SK-N-SH treated with all-trans-retinoic acid at 6 μM for 48 hours (cell line): Measurements from ENCODE around the gene XPR1.

Experiments used
- ATAC-seq: fragments of 200-7000 bp; cut with Tn5 transposase; 3 replicates; pipeline ENCODE4 v1.9.1; 2020; ENCODE audit warnings: mild to moderate bottlenecking, moderate library complexity
- ARNTL ChIP-seq: fragments of 450-650 bp; formaldehyde crosslinking; IDR thresholded peaks from 2 replicates; pipeline ENCODE4 v1.5.0; 2020; ENCODE audit warnings: low read depth, mild to moderate bottlenecking, moderate library complexity, borderline replicate concordance
- BACH2 ChIP-seq: fragments of 250-450 bp; sonication (Bioruptor Pico); IDR thresholded peaks from 2 replicates; pipeline ENCODE4 v1.9.0; 2021; ENCODE audit warnings: mild to moderate bottlenecking, borderline replicate concordance
- CREB5 ChIP-seq: fragments of 250-450 bp; sonication (Bioruptor Pico); IDR thresholded peaks from 2 replicates; pipeline ENCODE4 v1.5.1; 2020; ENCODE audit warnings: low read depth, mild to moderate bottlenecking, moderate library complexity
- CSDC2 ChIP-seq: fragments of 250-450 bp; sonication (Bioruptor Pico); IDR thresholded peaks from 2 replicates; pipeline ENCODE4 v1.5.0; 2020; ENCODE audit warnings: mild to moderate bottlenecking, moderate library complexity
- ESRRG ChIP-seq: fragments of 250-450 bp; sonication (Bioruptor Pico); IDR thresholded peaks from 2 replicates; pipeline ENCODE4 v1.6.1; 2021; ENCODE audit warnings: mild to moderate bottlenecking
- GLIS3 ChIP-seq: fragments of 250-450 bp; sonication (Bioruptor Pico); IDR thresholded peaks from 2 replicates; pipeline ENCODE4 v1.5.0; 2020; ENCODE audit warnings: mild to moderate bottlenecking, moderate library complexity
- ISL1 ChIP-seq: fragments of 250-450 bp; sonication (Bioruptor Pico); IDR thresholded peaks from 2 replicates; pipeline ENCODE4 v2.1.2; 2022; ENCODE audit warnings: mild to moderate bottlenecking, moderate library complexity
- OSR1 ChIP-seq: fragments of 250-450 bp; sonication (Bioruptor Pico); IDR thresholded peaks from 2 replicates; pipeline ENCODE4 v1.8.0; 2022; ENCODE audit warnings: moderate library complexity, mild to moderate bottlenecking, inconsistent platforms
- POU6F1 ChIP-seq: fragments of 250-450 bp; sonication (Bioruptor Pico); IDR thresholded peaks from 2 replicates; pipeline ENCODE4 v1.8.0; 2021; ENCODE audit warnings: low read depth, mild to moderate bottlenecking, moderate library complexity, borderline replicate concordance
- PPARA ChIP-seq: fragments of 250-450 bp; sonication (Bioruptor Pico); IDR thresholded peaks from 2 replicates; pipeline ENCODE4 v1.5.0; 2020; ENCODE audit warnings: mild to moderate bottlenecking, borderline replicate concordance
- RARB ChIP-seq: fragments of 250-450 bp; sonication (Bioruptor Pico); IDR thresholded peaks from 2 replicates; pipeline ENCODE4 v1.8.0; 2021; ENCODE audit warnings: mild to moderate bottlenecking, moderate library complexity
- SNAI2 ChIP-seq: fragments of 250-450 bp; sonication (Bioruptor Pico); IDR thresholded peaks from 2 replicates; pipeline ENCODE4 v1.5.0; 2020; ENCODE audit warnings: mild to moderate bottlenecking, moderate library complexity
- TCF4 ChIP-seq: fragments of 250-450 bp; sonication (Bioruptor Pico); IDR thresholded peaks from 2 replicates; pipeline ENCODE4 v1.8.0; 2021; ENCODE audit warnings: mild to moderate bottlenecking, moderate library complexity, borderline replicate concordance
- TOX ChIP-seq: fragments of 250-450 bp; sonication (Bioruptor Pico); IDR thresholded peaks from 2 replicates; pipeline ENCODE4 v1.8.0; 2021; ENCODE audit warnings: mild to moderate bottlenecking, moderate library complexity, borderline replicate concordance
- TSHZ2 ChIP-seq: fragments of 250-450 bp; sonication (Bioruptor Pico); IDR thresholded peaks from 2 replicates; pipeline ENCODE4 v1.5.0; 2020; ENCODE audit warnings: mild to moderate bottlenecking, moderate library complexity
- ZC3H10 ChIP-seq: fragments of 250-450 bp; sonication (Bioruptor Pico); IDR thresholded peaks from 2 replicates; pipeline ENCODE4 v1.5.1; 2021; ENCODE audit warnings: mild to moderate bottlenecking, moderate library complexity
- ZFP30 ChIP-seq: fragments of 450-650 bp; formaldehyde crosslinking; IDR thresholded peaks from 2 replicates; pipeline ENCODE4 v1.5.0; 2022; ENCODE audit warnings: mild to moderate bottlenecking, moderate library complexity
- ZNF565 ChIP-seq: fragments of 450-650 bp; formaldehyde crosslinking; conservative IDR thresholded peaks from 2 replicates; pipeline ENCODE4 v1.5.0; 2020; ENCODE audit warnings: low read depth, mild to moderate bottlenecking, moderate library complexity
- ZNF70 ChIP-seq: fragments of 450-650 bp; formaldehyde crosslinking; IDR thresholded peaks from 2 replicates; pipeline ENCODE4 v1.5.0; 2020; ENCODE audit warnings: mild to moderate bottlenecking, moderate library complexity
- TF ChIP-seq, protein P1 (sequence below): fragments of 250-450 bp; sonication (Bioruptor Pico); IDR thresholded peaks from 2 replicates; pipeline ENCODE4 v1.8.0; 2020; ENCODE audit warnings: mild to moderate bottlenecking, moderate library complexity, borderline replicate concordance
- TF ChIP-seq, protein P2 (sequence below): fragments of 250-450 bp; sonication (Bioruptor Pico); IDR thresholded peaks from 2 replicates; pipeline ENCODE4 v1.5.1; 2021; ENCODE audit warnings: mild to moderate bottlenecking, moderate library complexity

XPR1 gene

DNA sequence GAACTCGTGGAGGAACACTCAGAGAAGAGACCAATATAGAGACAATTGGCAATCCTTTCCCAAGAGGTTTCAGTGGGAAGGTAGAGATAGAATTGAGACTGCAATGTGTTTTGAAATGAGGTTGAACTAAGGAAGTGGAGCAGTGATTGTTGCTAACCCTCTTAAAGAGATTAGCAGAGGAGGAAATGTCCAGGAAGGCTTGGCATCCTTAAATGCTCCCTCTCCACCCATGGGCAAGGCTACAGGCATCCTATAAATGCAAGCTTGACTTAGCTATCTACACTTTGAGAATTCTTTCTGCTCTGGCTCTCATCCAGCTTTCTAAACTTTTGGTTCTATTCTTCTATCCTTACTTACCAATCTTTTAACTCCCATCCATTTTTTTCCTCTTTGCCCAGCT is 30.3 kb upstream of the XPR1 start:
- ATAC-seq = no peak
- TF ChIP-seq ZNF565 (CRISPR knock-in tag) = no peak
- TF ChIP-seq, protein P1, sequence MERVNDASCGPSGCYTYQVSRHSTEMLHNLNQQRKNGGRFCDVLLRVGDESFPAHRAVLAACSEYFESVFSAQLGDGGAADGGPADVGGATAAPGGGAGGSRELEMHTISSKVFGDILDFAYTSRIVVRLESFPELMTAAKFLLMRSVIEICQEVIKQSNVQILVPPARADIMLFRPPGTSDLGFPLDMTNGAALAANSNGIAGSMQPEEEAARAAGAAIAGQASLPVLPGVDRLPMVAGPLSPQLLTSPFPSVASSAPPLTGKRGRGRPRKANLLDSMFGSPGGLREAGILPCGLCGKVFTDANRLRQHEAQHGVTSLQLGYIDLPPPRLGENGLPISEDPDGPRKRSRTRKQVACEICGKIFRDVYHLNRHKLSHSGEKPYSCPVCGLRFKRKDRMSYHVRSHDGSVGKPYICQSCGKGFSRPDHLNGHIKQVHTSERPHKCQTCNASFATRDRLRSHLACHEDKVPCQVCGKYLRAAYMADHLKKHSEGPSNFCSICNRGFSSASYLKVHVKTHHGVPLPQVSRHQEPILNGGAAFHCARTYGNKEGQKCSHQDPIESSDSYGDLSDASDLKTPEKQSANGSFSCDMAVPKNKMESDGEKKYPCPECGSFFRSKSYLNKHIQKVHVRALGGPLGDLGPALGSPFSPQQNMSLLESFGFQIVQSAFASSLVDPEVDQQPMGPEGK = no peak
- no peak for TF ChIP-seq RARB
- no peak for TF ChIP-seq TSHZ2 (CRISPR knock-in tag)
- TF ChIP-seq ISL1 = no peak
- TF ChIP-seq POU6F1 = no peak
- no peak for TF ChIP-seq SNAI2 (CRISPR knock-in tag)
- TF ChIP-seq ESRRG (CRISPR knock-in tag) = no peak

DNA sequence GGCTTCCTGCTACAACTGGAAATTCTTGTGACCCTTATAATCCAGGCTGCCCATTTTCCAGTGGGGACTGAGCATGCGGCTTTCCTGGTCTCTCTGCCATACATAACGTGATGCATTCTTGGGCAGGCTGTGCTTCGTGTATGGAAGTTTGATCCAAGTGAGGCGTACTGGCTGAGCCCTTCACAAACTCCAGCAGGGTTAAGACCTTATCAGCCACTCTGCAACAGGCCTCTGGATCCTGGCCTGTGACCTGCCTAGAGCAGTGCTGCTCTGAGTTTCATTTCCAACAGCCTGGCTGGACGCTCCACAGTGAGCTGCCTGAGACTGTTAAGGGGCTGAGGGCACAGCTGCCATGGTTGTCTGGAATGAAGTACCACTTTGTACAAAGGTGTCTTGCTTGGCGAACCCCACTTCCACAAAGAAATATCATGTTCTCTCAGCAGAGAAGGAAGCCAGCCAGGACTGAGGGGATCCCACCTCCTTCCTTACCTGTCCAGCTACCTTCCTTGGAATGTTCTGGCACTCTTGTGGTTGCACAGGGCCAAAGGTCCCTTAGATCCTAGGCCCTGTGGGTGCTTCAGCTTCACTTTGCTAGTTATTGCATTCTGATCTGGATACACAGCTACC is 28.5 kb upstream of the XPR1 start:
- TF ChIP-seq, protein P1 = no peak
- no peak for TF ChIP-seq SNAI2 (CRISPR knock-in tag)
- no peak for TF ChIP-seq PPARA (CRISPR knock-in tag)
- TF ChIP-seq ZNF70 (CRISPR knock-in tag) = no peak
- no peak for TF ChIP-seq GLIS3 (CRISPR knock-in tag)
- TF ChIP-seq ZC3H10 (CRISPR knock-in tag) = no peak
- TF ChIP-seq ISL1 = no peak
- no peak for TF ChIP-seq OSR1 (CRISPR knock-in tag)
- no peak for TF ChIP-seq RARB
- TF ChIP-seq, protein P2, sequence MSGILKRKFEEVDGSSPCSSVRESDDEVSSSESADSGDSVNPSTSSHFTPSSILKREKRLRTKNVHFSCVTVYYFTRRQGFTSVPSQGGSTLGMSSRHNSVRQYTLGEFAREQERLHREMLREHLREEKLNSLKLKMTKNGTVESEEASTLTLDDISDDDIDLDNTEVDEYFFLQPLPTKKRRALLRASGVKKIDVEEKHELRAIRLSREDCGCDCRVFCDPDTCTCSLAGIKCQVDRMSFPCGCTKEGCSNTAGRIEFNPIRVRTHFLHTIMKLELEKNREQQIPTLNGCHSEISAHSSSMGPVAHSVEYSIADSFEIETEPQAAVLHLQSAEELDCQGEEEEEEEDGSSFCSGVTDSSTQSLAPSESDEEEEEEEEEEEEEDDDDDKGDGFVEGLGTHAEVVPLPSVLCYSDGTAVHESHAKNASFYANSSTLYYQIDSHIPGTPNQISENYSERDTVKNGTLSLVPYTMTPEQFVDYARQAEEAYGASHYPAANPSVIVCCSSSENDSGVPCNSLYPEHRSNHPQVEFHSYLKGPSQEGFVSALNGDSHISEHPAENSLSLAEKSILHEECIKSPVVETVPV (CRISPR knock-in tag) = no peak
- TF ChIP-seq ESRRG (CRISPR knock-in tag) = no peak
- TF ChIP-seq TSHZ2 (CRISPR knock-in tag) = no peak
- no peak for TF ChIP-seq TCF4
- no peak for TF ChIP-seq ARNTL (CRISPR knock-in tag)
- TF ChIP-seq ZFP30 = no peak
- TF ChIP-seq CSDC2 = no peak
- no peak for TF ChIP-seq BACH2 (CRISPR knock-in tag)
- no peak for TF ChIP-seq TOX (CRISPR knock-in tag)
- TF ChIP-seq ZNF565 (CRISPR knock-in tag) = no peak
- TF ChIP-seq CREB5 (CRISPR knock-in tag) = no peak
- no peak; the same call in 2 of the 3 replicates for ATAC-seq
